NCI-H460 (cell line): ENCODE measurements around the gene PRLHR. TPM values are rescaled to one million over a fixed set of nuclear protein-coding genes. Genes with fewer than 3 reads are reported as not detected.
A peak's percentile ranks its signal among the peaks of the same experiment; 100 is the strongest.

Experiments
- DNase-seq: peaks from one replicate; pipeline ENCODE4 v3.0.0-alpha.2; 2016; ENCODE audit warnings: low read depth; ENCODE audit errors: extremely low read depth
- total RNA-seq: library from RNA; depleted of rRNA; stranded (reverse); fragments of >200 nt; shearing (Covaris generic); gene quantifications from 2 replicates; pipeline ENCODE4 v1.2.3, GENCODE V29; 2014; rRNA removed

Gene PRLHR
- total RNA-seq, 1 experiment from 2014 or later = not detected

DNA sequence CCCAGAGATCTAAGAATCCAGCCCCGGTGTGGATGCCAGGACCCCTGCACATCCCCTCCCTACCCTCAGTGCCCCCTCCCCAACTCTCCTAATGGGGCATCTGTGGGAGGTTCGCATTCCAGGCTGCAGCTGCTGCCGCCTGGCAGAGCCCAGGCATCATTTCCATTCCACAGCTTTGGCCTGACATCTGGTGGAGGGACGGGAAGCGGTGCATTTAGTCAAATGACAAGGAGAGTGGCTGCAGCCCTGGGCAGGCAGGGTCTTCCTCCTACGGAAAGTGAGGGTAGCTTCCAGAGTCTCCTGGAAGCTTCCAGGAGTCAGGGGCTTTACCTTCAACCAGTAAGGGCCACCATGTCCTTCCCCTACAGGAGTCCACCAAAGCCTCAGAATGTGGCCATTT lies 30.8 kb downstream of the PRLHR start:
- peak; percentile 11 for DNase-seq

DNA sequence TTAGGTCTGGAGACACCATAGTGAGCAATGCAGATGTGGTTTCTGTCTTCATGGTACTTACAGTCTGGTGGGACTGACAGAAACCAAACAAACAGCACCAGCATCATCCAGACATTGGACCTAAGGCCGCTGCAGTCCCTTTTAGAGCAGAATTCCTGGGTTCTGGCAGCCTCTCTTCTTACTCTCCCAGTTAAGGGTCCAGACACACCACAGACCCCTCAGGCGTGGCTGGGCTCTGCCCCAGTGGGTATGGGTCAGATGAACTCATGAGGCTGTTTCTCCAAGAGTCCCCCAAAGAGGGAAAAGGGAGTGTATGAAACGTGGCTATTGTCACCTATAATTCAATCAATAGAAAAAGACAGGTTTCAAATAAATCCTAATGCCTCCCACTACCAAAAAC lies 31.3 kb downstream of the PRLHR start:
- DNase-seq = no peak

DNA sequence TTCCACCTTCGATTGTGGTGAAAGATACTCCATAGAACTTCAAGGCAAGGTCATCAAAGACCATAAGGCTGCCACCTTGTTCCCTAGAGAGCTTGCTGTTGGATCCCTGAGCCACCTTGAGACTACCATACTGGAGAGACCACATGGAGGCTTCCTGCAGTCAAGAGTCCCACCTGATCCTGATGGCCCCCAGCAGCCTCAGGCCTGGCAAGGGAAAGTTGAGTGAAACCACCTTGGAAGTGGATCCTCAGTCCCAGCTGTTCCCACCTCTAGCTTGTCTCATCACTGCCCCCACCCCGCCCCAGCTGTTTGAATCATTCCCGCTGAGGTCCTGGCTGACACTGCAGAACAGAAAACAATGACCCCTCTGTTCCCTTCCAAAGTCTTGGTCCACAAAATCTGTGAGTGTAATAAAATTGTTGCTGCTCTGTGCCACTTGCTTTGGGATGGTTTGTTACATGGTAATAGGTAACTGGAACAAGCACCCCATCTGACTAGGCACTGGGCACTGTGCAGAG lies 32.0 kb downstream of the PRLHR start:
- DNase-seq = no peak

DNA sequence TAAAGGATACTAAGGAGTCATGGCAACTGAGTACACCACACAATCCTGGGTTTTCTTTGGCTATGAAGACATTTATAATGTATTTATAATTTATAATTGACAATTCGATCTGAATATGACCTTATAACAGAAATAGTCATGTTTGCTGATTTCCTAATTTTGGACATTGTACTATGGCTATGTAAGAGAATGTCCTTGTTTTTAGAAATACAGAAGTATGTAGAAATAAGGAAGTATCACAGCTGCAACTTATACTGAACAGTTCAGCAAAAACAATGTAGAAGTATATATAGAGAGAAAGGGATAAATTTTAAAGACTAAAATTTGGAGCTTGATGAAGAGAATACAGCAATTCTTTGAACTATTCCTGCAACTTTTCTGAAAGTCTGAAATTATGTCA lies 32.6 kb downstream of the PRLHR start:
- DNase-seq = no peak

DNA sequence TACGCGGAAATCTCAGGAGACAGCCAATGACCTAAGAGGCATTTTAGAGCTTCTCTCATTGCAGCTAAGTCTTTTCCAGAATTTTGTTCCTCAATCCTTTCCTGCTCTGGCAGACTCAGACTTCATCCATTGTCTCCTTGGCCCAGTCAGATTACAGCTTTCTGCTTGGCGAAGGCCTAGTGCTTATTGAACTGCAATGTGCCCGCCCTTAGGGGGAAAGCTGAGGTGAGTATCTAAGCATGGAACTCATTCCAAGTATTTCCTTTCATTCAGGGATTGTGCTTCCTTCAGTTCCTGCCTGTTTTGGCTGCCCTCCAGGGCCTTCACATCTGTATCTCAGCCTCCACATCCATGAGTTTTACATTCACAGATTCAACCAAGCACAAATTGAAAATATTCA lies 37.5 kb downstream of the PRLHR start:
- no peak for DNase-seq

DNA sequence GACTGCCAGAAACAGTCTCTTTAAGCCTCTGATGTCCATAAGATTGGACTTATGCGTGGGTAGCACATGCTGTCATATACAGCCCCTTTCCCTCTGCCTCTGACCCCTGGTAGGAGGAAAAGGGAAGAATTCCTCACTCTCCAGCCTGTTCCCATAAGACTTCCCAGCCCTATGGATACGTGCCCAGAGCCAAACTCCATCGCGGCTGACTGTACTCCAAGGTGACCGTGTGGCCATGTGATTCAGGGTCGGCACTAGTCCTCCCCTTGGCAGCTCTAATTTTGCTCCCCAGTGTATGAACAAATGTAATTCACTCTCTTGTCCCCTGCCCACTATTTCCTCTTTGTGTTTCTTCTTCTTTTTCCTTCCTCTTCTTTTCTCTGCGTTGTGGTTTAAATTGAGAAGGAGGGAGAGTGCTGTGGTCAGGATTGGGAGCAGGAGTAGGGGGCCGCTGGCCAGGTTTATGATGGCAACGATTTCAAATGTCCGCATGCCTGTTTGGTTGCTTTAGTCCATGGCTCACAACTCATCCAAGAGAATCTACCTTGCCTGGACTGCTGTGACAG lies 43.8 kb downstream of the PRLHR start:
- DNase-seq = no peak

DNA sequence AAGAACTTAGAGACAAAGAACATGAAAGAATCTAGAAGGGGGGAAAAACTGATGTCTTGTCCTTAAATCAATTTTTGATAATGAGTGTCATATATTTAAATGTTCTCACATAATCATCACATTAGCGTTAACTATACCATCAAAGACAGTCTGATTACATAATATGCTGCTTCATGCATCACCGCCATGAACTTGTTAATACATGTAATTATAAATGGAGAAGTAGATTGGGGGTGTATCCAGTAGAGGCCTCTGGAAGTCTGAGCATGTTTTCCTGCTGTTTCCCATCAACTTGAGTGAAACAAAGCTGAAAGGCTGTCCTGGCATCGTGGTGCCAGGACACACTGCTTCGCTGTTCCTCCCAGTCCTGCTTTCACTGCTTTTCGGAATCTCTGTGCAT lies 48.2 kb downstream of the PRLHR start:
- no peak for DNase-seq

DNA sequence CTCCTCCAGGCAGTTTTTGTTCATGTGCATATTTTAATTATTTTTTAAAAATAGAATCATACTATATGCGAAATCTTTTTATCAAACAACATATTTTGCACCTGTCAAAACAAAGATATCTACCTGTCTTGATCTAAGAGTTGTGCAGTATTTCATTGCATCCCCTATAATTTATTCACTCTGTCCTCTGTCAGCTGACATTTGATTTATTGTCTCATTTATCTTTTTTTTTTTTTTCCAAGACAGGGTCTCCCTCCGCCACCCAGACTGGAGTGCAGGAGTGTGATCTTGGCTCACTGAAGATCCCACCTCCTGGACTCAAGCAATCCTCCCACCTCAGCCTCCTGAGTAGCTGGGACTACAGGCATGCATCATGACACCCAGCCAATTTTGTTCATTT lies 49.0 kb downstream of the PRLHR start:
- DNase-seq = no peak

DNA sequence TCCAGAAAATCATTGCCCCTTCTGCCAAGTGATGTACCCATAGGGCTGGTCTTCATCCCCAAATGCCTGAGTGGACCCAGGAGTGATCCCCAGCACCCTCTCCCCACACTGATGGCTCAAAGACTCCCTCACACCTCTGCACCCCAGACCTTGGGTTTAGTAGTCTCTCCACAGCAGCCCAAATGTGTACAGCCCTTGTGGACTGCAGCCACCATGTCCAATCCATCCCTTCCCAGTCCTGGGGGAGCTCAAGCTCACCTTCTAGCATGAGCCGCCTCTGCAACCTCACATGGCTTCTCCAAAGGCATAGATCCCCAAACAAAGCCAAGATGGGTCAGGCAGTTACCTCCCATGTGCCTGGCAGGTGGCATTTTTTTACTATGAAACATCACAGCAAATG lies 50.1 kb downstream of the PRLHR start:
- no peak for DNase-seq

DNA sequence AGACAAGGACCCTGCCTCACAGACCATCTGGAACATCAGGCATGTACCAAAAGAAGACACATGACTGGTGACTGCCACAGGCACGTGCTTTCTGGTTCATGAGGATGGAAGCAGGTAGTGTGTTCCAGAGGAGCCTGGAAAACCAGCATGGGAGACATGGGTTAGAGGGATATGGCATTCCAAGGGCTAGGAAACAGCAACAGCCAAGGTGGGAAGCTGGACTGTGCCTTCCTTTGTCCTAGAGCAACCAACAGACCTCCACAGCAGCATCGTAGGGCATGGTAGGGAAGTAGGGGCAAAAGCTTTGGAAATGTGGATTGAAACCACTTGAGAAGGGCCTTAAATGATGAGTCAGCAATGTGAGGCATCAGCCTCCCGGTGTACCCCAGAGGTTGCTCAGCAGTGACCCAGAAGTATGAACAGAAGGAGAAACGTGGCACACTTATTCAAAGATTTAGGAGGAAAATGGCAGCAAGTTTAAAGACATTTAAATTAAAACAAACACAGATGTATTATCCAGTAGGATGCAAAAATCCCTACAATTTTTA lies 51.0 kb downstream of the PRLHR start:
- DNase-seq = no peak

DNA sequence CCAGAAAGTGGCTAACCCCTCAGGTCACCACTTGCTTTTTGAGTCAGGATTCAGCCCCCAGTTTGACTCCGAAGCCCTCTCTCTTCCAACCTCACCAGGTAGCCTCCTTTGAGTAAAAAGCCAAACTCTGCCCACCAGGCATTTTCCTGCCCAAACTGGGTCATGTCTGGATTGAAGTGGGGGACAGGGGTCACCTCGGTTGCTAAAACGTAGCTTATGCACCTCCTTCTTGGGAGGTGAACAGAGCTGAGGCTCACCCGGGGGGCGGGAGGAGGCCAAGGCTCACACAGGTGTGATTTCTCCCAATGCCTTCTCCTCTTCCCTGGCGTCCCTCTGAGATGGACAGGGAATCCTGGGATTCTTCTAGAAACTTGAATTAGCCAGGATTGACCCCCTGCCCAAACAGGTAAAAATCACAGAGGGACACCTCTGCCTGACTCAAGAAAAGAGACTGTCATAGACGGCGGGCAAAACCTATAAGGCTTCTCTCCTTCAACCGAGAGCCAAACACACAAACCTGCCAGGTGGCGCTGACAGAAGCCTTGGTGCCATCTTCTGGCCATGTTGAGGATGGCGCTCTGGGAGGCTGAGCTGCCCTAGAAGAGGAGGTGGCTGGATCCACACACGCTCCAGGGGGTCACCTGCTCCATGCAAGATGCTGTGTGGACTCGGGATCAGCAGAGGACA lies 51.6 kb downstream of the PRLHR start:
- DNase-seq = peak; percentile 46

DNA sequence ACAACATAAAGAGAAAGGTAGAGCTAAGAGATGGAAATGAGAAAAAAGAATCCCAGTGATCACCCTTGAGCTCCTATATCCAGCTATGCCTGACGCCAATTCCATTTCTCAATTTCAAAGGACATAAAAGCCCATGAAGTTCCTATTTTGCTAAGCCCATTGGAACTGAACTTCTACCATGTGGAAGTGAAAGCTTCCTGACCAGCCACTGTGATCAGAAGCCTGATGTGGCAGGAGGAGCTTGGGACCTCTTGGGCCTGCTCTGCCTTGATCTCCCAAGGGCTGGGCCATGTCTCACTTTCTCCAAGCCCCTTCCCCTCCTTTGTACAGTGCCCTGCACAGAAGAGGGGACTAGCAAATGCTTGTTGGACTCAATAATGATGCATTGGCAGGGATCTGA lies 52.7 kb downstream of the PRLHR start:
- DNase-seq = no peak

DNA sequence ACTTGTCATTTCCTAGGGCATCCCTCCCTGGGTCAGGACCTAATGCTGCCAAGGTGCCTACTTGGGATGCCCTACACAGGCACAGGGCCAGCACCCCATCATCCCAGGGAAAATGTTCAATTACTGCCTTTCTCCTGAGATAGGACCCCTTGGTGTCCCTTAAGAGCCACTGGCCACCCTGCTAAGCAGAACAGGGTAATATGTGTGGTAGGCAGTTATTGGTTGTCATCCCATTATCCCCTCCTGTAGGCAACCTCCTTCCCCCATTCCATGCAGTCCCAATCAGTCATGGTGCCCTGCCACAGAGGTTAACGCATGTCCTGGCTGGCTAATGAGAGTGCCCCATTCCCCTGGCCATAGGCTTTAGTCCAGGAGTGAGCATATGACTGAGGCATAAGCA lies 53.2 kb downstream of the PRLHR start:
- DNase-seq = no peak

DNA sequence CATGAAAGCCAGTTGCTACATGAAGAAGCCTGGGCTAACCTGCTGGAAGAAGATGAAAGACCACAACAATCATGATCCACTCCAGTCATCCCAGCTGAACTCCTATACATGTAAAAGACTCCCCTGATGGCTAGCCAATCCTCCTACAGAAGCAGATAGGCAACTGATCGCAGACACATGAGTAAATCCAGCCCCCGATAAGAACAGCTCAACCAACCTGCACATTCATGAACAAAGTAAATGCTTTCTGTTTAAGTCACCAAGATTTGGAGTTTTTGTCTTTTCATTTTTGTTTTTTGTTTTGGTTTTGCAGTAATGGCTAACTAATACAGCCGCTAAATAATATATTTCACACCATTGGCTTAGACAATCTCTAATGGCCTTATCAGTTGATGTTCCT lies 53.7 kb downstream of the PRLHR start:
- DNase-seq = no peak

Other genes starting within 250 kb of the PRLHR start
- 37.4 and 43.5 TPM in 2 replicates for gene CACUL1, start 159.3 kb upstream of the PRLHR start, total RNA-seq